Right forelimb (tissue), 1 donor: ENCODE data around the gene IQGAP3.
"Not testable (repeated sequence)": the region's sequence is repeated elsewhere in the genome, so short reads cannot be mapped to it uniquely, and the experiment has no call there.

ENCODE experiments used
- DNase-seq: peaks from one replicate; pipeline ENCODE4 v3.0.0-alpha.2; 2018

IQGAP3 gene

GRCh38 chr1:156594190-156594589 is 21.8 kb upstream of the IQGAP3 start:
- no peak for DNase-seq

DNA sequence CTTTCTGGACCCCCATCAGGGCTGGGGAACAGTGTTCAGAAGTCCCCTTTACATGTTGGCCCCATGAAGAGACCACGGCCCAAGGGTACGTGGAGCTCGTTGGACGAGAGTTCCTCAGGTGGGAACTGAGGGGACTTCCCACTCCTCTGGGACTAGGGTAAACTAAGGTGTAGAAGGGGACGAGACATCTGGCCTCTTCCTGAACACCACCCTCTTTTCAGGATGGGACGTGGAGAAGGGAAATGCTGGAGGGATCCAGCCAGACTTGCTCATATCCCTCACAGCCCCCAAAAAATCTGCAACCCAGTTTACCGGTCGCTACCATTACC is 21.3 kb upstream of the IQGAP3 start:
- no peak for DNase-seq

DNA sequence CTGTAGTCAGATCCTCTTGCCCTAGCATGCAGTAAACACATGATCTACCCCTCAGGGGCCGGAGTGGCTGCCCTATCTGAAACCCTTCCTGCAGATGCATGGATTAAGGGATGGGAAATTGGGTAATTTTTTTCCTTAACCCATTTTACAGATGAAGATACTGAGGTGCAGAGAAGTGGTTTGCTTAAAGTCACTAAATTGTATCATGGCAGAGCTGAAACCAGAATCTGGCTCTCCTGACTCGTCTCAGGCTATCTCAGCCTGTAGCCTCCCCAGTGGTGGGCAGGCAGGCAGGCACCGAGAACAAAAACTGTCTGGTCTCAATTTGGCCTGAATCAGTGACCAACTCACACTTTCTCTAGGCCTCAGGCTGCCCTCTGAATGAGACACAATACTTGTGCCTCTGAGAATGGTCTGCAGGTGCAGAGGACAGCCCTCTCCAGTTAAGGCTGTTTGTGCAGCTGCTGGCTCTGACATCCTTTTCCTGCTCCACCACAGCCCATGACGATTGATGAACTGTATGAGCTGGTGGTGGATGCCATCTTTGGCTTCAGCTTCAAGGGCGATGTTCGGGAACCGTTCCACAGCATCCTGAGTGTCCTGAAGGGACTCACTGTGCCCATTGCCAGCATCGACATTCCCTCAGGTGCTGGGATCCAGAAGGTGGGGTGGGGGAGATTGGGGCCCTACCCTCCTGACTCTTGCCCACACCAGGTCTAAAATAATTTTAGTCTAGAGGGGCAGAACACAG is 20.7 kb upstream of the IQGAP3 start:
- DNase-seq = no peak

- DNase-seq = no peak
These were observed 20.0 kb upstream of the IQGAP3 start for GRCh38 chr1:156592158-156592909.

DNA sequence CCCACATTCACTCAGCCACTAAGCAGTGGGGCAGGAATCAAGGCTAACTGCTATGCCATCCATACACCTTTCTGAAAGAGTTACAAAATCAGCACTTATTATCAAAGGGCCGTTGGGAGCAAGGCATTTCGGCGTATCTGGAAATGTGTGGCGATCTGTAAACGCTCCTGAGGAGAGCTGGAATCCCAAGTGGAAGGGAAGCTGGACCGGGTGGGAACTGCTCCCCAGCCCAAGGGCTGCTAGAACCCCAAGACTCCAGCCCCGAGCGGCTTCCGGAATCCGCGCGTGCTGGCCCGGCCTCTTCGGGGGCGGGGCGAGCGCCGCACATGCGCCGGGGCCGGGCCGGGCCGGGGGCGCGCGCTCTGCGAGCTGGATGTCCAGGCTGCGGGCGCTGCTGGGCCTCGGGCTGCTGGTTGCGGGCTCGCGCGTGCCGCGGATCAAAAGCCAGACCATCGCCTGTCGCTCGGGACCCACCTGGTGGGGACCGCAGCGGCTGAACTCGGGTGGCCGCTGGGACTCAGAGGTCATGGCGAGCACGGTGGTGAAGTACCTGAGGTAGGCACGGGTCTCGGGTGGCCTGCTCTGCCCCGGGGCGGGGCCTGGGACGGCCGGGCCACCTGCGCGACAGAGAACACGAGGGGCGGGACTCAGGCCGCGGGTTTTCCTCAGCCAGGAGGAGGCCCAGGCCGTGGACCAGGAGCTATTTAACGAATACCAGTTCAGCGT is 19.2 kb upstream of the IQGAP3 start, which contains the start of gene NAXE:
Gene NAXE, plus strand, starts transcription at position 345 of the 726 bp plus-strand sequence. Its CDS starts 29 bp downstream, at position 374.
- peak; percentile 87 for DNase-seq

DNA sequence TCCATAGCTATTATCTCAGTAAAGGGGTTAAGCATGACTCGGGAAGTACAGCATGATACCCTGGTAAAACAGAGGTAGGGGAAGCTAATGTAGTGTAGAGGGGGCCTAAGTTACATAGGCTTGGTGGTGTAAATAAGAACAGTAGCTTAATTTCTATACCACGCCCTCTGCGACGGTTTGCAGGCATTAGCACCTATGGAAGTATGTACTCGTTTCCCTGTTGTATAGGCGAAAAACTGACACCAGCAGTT is 18.7 kb upstream of the IQGAP3 start:
- no peak for DNase-seq

DNA sequence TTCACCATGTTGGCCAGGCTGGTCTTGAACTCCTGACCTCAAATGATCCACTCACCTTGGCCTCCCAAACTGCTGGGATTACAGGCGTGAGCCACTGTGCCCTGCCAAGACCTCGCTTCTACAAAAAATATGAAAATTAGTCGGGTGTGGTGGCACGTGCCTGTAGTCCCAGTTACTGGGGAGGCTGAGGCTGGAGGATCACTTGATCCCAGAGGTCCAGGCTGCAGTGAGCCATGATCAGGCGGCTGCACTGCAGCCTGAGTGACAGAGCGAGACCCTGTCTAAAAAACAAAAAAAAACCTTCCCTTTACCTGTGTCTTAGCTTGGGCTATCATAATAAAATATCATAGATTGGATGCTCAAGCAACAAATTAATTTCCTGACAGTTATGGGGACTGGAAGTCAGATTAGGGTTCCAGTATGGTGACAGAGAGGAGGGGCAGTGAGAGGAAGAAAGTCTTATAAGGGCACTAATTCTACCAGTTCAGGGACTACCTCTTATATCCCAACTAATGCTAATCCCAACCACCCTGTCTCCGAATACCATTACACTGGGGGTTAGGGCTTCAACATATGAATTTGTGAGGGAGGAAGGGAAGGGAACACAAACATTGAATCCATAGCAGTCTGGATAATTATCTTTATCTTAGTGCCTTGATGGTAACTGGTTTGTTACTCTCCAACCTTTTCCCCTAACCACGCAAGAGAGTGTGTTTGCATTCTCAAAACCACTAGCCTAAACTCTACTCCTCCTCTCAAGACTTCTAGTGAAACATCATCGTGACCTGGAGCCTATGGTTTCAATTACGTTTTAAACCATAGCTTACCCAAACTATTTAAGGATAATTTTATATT is 18.2 kb upstream of the IQGAP3 start:
- DNase-seq = no peak

DNA sequence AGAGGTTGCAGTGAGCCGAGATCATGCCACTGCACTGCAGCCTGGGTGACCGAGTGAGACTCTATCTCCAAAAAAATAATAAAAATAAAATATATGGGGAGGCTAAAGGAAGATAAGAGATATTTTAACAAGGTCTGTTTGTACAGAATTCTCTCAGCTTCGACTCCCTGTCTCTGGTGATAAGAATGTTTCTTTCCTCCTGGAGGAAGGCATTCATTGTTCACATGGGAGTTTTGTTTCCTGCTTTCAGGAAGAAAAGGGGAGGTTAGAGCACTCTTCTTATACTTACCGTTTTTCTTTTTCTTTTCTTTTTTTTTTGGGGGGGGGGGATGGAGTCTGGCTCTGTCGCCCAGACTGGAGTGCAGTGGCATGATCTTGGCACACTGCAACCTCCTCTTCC is 17.2 kb upstream of the IQGAP3 start:
- DNase-seq = no peak

DNA sequence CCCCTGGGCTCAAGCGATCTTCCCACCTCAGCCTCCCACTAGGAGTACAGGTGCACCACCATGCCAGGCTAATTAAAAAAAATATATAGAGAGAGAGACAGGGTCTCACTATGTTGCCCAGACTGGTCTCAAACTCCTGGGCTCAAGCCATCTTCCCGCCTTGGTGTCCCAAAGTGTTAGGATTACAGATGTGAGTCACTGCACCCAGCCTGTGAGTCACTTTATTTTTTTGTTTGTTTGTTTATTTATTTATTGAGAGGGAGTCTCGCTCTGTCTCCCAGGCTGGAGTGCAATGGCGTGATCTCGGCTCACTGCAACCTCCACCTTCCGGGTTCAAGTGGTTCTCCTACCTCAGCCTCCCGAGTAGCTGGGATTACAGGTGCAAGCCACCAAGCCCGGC is 15.6 kb upstream of the IQGAP3 start:
- not testable (repeated sequence) for DNase-seq

DNA sequence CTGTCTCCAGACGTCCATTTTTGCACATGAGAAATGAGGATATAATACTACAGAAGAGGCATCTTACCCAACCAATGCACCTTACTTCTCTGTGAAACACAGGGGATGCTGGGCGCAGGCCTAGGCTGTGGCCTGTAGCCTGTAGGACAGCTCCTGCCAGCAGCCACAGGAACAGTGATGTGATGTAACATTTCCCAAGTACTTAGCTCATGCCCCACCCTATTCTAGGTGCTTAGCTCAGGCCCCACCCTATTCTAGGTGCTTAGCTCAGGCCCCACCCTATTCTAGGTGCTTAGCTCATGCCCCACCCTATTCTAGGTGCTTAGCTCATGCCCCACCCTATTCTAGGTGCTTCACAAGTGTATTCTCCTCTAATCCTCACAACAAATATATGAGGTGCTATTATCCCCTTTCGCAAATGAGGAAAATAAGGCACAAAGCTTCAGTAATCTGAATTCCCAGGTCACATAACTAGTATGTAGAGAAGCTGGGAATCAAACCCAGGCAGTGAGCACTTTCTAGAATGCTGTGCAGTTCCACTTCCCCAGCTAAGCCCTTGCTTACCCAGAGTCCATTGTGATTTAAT is 14.6 kb upstream of the IQGAP3 start:
- no peak for DNase-seq

GRCh38 chr1:156586323-156586722 is 14.0 kb upstream of the IQGAP3 start:
- DNase-seq = no peak

DNA sequence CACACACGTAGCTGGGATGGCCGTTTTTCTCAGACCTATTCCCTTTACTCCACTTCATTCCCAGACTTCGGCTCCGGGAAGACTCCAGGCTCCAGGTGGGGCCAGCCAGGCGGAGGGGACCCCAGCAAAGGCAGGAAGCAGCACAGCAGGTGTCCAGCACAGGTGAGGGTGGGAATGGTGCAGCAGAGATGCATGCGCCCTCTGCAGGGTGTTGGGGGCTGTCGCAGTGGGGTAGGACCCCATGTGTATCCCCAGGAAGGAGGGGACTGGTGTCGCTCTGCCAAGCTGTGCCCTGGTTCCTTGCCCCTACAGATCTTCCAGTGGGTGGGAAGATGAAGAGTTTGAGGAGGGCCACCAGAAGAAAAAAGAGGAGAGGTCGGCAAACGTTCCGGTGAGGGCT is 12.4 kb upstream of the IQGAP3 start:
- no peak for DNase-seq

DNA sequence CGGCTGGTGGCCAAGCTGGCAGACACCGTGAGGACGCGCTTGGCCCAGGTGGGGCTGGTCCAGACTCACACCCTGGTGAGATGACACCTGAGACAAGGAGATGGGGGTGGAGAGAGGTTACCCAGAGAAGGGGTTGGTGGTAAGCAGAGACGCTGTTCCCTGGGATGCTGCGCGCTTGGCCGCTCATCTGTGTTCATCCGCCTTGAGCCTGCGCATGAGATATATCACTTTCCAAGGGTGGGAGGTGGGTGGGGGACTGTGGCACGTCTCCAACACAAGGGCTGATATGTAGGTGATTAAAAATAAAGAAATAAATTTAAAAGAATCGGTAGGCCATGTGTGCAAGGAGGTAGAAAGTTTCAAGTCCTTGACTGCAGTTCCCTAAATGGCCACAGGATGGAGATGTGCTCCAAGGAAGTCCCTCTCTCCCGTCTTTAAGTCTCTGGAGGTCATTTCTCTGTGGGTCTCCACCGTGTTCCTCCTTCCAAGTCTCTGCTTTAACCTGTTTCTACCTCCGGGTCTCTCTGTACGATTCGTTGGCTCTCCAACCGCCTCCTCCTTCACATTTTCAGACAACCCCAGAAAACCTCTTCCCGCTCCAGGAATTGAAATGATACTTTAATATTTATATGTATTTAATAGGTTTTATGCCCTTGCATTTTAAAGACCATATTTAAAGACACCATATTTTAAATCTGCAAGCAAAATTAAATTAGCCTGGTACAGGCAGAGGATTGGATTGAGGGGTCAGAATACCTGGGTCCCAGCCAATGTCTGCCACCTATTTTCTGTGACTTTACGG is 11.7 kb upstream of the IQGAP3 start:
- DNase-seq = peak; percentile 78

GRCh38 chr1:156582388-156583017 is 10.1 kb upstream of the IQGAP3 start:
- no peak for DNase-seq

GRCh38 chr1:156581661-156582387 is 9.5 kb upstream of the IQGAP3 start:
- no peak for DNase-seq

GRCh38 chr1:156579472-156579871 is 7.1 kb upstream of the IQGAP3 start, which contains the start of gene TTC24:
TSS of gene TTC24 (plus strand) at chr1:156579723. CDS start at chr1:156581365, 1,642 bp downstream.
- DNase-seq = no peak

DNA sequence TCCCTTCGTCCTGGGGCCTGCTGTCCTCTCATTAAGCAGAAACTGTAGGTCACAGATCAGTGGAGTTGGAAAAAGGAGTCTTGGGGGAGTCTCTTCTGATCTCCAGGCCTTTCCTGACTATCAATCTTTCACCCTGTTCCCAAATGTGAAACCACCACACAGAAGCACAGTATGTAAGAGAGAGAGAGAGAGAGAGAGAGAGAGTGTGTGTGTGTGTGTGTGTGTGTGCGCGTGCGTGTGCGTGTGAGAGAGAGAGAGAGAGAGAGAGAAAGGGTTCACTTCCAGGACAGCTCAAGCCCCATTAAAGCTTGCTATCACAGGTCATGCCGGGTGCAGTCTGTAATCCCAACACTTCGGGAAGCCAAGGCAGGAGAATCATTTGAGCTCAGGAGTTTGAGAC is 5.7 kb upstream of the IQGAP3 start:
- DNase-seq = no peak

GRCh38 chr1:156577550-156577949 is 5.2 kb upstream of the IQGAP3 start:
- DNase-seq = no peak

- DNase-seq = no peak
These were observed 1.8 kb upstream of the IQGAP3 start for GRCh38 chr1:156574039-156574633.

GRCh38 chr1:156572663-156573018 is 276 bp upstream of the IQGAP3 start:
- no peak for DNase-seq
